ENCODE results near the gene SVIP. TPM values are rescaled to one million over a fixed set of nuclear protein-coding genes. Genes with fewer than 3 reads are reported as not detected.

SVIP gene, protein sequence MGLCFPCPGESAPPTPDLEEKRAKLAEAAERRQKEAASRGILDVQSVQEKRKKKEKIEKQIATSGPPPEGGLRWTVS
- 3.3 and 4.9 TPM in 2 replicates for total RNA-seq
- 9.8 TPM for polyA plus RNA-seq (2012)

DNA sequence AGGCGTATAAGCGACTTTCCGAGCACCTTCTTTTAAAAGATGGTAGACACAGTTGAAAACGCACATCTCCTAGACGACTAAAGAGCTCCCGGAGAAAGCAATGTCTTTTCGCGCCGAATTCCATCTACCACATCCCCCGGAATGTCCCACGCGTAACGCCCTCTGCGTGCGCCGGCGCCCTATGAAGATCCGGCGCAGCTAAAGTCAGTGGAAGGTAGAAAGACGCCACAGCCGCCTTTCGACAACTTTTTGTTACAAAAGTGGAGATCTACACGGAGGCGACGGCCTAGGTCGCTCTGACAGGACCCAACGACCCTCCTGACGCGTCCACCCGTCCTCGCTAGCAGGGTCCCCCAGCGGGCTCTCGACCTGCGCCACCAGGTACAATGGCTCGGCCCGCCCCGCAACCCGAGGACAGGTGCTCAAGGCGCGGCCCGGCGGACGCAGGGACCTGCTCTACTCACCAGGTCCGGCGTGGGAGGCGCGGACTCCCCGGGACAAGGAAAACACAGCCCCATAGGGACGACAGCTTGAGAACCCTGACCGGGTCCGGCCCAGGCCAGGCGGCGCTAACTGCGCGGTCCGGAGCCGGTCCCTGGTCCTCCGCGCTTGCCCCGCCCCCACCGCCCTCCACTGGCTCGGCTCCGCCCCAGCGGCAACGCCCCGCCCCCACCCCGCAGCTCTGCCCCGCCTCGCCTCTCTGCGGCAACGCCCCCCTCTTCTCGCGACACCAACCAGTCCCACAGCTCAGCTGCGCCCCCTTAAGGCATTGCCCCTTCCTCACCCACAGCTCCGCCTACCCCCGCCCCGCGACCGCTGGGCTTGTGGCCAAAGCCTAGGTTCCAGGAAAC, at the start of gene SVIP:
Gene SVIP, minus strand, starts transcription at position 571 of the 851 bp plus-strand sequence. Its CDS starts 53 bp downstream, at position 518.
- peak; percentile 95 for DNase-seq (ENCODE audit: low read depth)

GRCh38 chr11:22878604-22879003, 49.0 kb upstream of the SVIP start:
- DNase-seq (ENCODE audit: low read depth), result no peak

DNA sequence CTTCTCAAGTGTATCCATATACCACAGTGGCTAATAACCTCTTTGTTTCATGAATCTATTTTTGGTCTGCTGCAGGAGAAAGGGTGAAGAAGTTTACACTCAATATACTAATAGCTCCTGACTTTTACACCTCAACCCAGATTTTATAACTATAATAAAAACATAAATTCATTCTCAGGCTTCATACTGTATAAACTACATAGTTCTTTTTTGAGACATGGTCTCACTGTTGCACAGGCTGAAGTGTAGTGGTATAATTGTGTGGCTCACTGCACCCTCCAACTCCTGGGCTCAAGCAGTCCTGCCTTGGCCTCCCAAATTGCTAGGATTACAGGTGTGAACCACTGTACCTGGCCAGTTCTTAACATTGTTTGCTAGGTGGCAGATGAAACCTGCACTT, 48.4 kb upstream of the SVIP start:
- no peak for DNase-seq (ENCODE audit: low read depth)

- peak; percentile 90 for DNase-seq (ENCODE audit: low read depth)
Observed at GRCh38 chr11:22875869-22876473, 46.4 kb upstream of the SVIP start.

GRCh38 chr11:22869325-22869724, 39.7 kb upstream of the SVIP start:
- no peak for DNase-seq (ENCODE audit: low read depth)

DNA sequence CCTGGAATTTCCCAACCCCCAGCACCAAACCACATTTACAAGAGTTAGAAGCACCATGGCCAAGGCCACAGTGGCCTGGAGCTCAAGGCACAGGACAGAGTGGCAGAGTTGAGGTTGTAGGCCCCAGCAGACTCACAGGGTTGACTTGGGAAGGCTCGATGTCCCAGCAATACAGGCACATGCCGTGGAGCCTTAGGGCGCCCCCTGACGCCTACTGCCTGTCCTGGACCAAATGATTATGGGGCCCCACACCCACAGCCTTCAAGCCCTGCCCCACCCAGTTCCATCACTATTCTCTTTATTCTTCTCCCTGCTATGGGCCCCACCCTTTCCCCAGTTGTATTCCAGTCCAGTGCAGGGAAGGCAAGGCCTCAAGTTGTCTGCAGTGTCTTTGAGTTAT, 30.6 kb upstream of the SVIP start, which contains the start of gene CCDC179:
Gene CCDC179, minus strand, starts transcription at position 234 of the 400 bp plus-strand sequence. Its CDS starts 53 bp downstream, at position 181.
- DNase-seq (ENCODE audit: low read depth), result no peak

- DNase-seq (ENCODE audit: low read depth), result no peak
Observed at GRCh38 chr11:22859756-22860155, 30.2 kb upstream of the SVIP start.

DNA sequence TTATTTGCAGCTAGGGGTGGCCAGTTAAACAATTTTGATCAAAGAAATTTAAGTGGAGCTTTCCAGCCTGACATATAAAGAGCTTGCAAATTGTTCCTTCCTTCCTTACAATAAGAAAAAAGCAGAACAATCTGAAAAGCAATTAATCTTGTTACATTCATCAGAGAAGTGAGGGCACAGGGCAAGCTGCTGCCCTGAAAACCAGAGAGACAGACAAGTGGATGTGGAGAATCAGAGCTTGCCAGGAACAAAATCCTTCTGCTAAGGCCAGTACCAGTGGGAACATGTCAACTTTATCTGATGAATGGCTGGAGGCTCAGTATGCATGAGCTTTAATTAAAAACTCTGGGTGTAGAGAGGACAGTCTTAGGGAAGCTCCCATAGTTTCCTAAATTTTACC, 21.9 kb upstream of the SVIP start:
- no peak for DNase-seq (ENCODE audit: low read depth)

GRCh38 chr11:22846726-22847125, 17.1 kb upstream of the SVIP start:
- no peak for DNase-seq (ENCODE audit: low read depth)

DNA sequence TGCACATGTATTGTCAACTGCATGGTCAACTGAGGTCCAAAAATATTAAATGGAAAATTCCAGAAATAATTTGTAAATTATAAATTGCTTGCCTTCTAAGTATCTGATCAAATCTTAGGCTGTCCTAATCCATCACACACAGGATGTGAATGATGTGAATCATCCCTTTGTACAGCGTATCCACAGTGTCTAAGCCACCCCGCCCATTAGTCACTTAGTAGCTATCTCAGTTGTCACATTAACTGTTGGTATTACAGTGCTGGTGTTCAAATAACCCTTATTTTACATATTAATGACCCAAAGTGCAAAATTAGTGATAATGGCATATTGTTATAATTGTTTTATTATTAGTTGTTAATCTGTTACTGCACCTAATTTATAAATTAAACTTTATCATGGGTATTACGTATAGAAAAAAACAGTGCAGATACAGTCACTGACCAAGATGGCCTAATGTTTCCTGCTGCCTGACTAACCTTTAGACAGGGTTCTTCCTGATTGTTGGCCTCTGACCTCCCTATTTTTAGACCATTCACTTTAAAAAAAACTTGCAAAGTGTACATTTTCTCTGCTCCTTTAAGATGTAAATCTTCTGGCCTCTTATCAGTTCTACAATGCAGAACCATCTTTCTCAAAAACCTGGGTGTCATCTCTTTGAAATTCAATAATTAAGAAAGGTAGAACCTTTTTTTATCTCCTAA, 2.9 kb upstream of the SVIP start:
- DNase-seq (ENCODE audit: low read depth), result peak; percentile 11

DNA sequence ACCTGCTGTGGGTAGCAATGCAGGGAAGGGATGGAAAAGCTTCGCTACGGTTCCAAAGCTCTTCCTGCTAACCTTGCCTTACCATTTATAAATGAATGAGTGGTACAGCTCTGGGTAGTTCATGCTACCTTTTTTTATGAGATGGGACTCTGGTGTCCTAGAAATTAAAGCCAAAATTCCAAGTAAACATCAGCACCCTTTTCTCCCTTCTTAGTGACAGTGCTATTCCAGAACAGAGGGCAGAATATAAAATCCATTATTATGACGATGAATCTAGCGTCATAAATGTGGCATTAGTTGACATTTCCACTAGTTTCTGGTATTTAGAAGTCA, 447 bp upstream of the SVIP start:
- no peak for DNase-seq (ENCODE audit: low read depth)

DNA sequence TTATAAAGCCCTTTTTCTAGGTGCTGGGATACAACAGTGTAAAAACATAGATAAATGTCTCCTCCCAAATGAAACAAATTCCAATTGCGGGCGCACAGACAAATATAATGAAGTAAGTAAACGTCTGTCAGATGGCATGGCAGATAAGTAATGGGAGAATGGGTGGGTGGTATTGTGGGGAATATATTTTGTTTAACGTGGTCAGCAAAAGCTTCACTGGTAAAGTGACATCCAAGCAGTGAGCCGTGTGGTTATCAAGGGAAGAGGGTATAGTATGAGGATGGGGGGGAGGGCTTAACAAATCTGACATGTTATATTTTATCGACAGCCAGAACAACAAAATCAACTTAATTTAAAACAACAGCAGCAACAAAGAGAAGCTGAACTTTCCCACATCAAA, 1.2 kb downstream of the SVIP start:
- DNase-seq (ENCODE audit: low read depth), result no peak

- DNase-seq (ENCODE audit: low read depth), result no peak
Observed at GRCh38 chr11:22822203-22822602, 7.4 kb downstream of the SVIP start.

- no peak for DNase-seq (ENCODE audit: low read depth)
Observed at GRCh38 chr11:22809893-22810292, 19.7 kb downstream of the SVIP start.

DNA sequence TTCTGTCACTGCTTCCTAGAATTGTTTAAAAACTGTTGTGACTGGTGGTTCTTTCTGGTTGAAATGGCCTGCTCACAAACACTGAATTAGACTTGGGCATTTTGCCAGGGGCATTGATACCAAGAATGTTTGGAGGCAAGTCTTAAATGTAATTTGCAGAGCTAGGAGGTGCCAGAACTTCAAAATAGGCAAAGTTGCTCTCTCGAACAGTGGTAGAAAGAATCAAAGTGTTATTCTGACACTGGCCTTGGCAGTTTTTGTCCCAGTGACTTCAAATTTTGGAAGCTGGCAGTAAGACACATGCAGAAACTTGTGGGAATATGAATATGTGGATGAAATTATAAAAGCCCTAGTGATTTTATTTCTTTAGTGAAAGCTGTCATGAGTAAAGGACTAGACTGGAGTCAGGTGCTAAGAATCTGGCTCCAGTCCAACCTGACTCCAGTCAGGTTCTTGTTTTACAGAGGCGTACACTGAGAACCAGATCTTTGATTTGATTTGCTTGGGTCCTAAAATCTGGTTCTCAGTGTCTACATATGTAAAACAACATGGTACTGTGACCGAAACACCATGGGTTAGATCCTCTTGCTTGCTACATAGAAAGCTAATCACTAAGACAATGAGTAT, 20.9 kb downstream of the SVIP start:
- DNase-seq (ENCODE audit: low read depth), result no peak

- no peak for DNase-seq (ENCODE audit: low read depth)
Observed at GRCh38 chr11:22807855-22808570, 21.6 kb downstream of the SVIP start.

GRCh38 chr11:22807391-22807790, 22.2 kb downstream of the SVIP start:
- DNase-seq (ENCODE audit: low read depth), result no peak

- no peak for DNase-seq (ENCODE audit: low read depth)
Observed at GRCh38 chr11:22802861-22803260, 26.7 kb downstream of the SVIP start.

DNA sequence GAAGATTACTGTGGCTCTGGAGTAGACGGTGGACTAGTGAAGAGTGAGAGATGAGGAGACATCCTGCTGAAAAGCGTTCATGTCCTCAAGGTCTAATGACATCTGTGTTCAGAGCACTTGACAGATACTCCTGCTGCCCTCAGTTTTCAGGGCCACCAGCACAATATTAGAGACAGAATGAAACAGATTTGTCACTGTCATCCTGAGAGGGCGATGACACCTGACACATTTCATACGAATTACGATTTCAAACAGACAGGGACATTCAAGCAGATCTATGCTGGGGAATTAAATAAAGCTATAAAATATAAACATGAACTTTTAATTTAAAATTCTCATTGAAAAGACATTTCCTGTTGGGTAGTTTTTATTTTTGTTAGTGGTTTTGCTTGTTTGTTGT, 29.1 kb downstream of the SVIP start:
- DNase-seq (ENCODE audit: low read depth), result no peak

- no peak for DNase-seq (ENCODE audit: low read depth)
Observed at GRCh38 chr11:22798901-22799300, 30.7 kb downstream of the SVIP start.

- DNase-seq (ENCODE audit: low read depth), result no peak
Observed at GRCh38 chr11:22797047-22797446, 32.6 kb downstream of the SVIP start.

Measured in myocyte (in vitro differentiated cells).